ENCODE data around the gene SLC4A7. TPM values are rescaled to one million over a fixed set of nuclear protein-coding genes. Genes with fewer than 3 reads are reported as not detected.

The SLC4A7 gene
- total and polyA plus RNA-seq, 2 experiments from 2014 or later: 25.5 to 73.4 TPM

GRCh38 chr3:27378331-27378730 lies 105.9 kb downstream of the SLC4A7 start:
- Histone ChIP-seq H3K36me3 (ENCODE audit: low read depth) (peaks cover 79% of the 10 kb centered on the region), H3K9me2 (ENCODE audit: insufficient read depth) (no peaks in the 10 kb centered on the region), H3K9me3 (ENCODE audit: low read depth) (no peaks in the 10 kb centered on the region), H3K27me3 (replicated peaks; ENCODE audit: insufficient read depth) (no peaks in the 10 kb centered on the region), H3K27ac (no peak overlapping the region), H4K20me1 (ENCODE audit: insufficient read depth) (no peaks in the 10 kb centered on the region), H3K79me2 (ENCODE audit: insufficient read depth) (peaks cover 10% of the 10 kb centered on the region; the same call in 1 of the 2 replicates), H3F3A (ENCODE audit: insufficient read depth) (peaks cover 53% of the 10 kb centered on the region), H3K4me1 (ENCODE audit: insufficient read depth) (no peaks in the 10 kb centered on the region), H2AFZ (no peak overlapping the region), H3K9ac (no peak overlapping the region), H3K4me3 (no peak overlapping the region), H3K4me2 (ENCODE audit: unreplicated experiment) (no peak overlapping the region)
- no peak for TF ChIP-seq EZH2 (IDR thresholded peaks at IDR 0.05; ENCODE audit: insufficient read depth, poor library complexity, severe bottlenecking)
- no peak for TF ChIP-seq EZH2phosphoT487 (IDR thresholded peaks at IDR 0.05; ENCODE audit: insufficient read depth, low read depth)
- in situ Hi-C loops (cut with MboI): no loop called here
- no peak for DNase-seq

- Histone ChIP-seq H3K9ac (no peak overlapping the region), H3K9me3 (ENCODE audit: low read depth) (no peaks in the 10 kb centered on the region), H3K36me3 (ENCODE audit: low read depth) (peaks cover 77% of the 10 kb centered on the region), H3K79me2 (ENCODE audit: insufficient read depth) (0 out of 2 replicates have a peak, but pooled peaks cover 4% of the 10 kb centered on the region), H3K9me2 (ENCODE audit: insufficient read depth) (no peaks in the 10 kb centered on the region), H3K4me1 (ENCODE audit: insufficient read depth) (no peaks in the 10 kb centered on the region), H3K4me3 (no peak overlapping the region), H4K20me1 (ENCODE audit: insufficient read depth) (no peaks in the 10 kb centered on the region), H3K4me2 (ENCODE audit: unreplicated experiment) (no peak overlapping the region), H3K27ac (no peak overlapping the region), H2AFZ (no peak overlapping the region), H3K27me3 (replicated peaks; ENCODE audit: insufficient read depth) (no peaks in the 10 kb centered on the region), H3F3A (ENCODE audit: insufficient read depth) (peaks cover 45% of the 10 kb centered on the region)
- in situ Hi-C loops (cut with MboI): no loop called here
- DNase-seq: no peak
- TF ChIP-seq EZH2phosphoT487 (IDR thresholded peaks at IDR 0.05; ENCODE audit: insufficient read depth, low read depth): no peak
- TF ChIP-seq EZH2 (IDR thresholded peaks at IDR 0.05; ENCODE audit: insufficient read depth, poor library complexity, severe bottlenecking): no peak
- 98 to 99% methylated on average over 6 of the region's 6 CpGs for WGBS, 2 experiments (ENCODE audit: low coverage in 1 of 2, low lambda C conversion rate in 2 of 2, missing lambda C conversion rate in 2 of 2)
Observed at GRCh38 chr3:27376109-27376772, 107.9 kb downstream of the SLC4A7 start.

- peak within 1 kb of the TSS; percentile 18 for H2AFZ ChIP-seq
- peak; percentile 79 for DNase-seq
Observed at GRCh38 chr3:27368831-27369607, 115.2 kb downstream of the SLC4A7 start, which contains the start of gene NEK10. Gene NEK10 (minus strand): TSS chr3:27369383. CDS start chr3:27352882, 16,501 bp downstream.

GRCh38 chr3:27366062-27366591 lies 118.1 kb downstream of the SLC4A7 start:
- H3K27ac ChIP-seq: no peak overlapping the region
- H3K27me3 ChIP-seq (replicated peaks; ENCODE audit: insufficient read depth): no peaks in the 10 kb centered on the region
- no peak overlapping the region for H3K4me2 ChIP-seq (ENCODE audit: unreplicated experiment)
- TF ChIP-seq EZH2phosphoT487 (IDR thresholded peaks at IDR 0.05; ENCODE audit: insufficient read depth, low read depth): no peak
- TF ChIP-seq EZH2 (IDR thresholded peaks at IDR 0.05; ENCODE audit: insufficient read depth, poor library complexity, severe bottlenecking): no peak
- WGBS, 2 experiments (ENCODE audit: low coverage in 1 of 2, low lambda C conversion rate in 2 of 2, missing lambda C conversion rate in 2 of 2): 95 to 100% methylated on average over 1 of the region's 1 CpG
- no peaks in the 10 kb centered on the region for H3K9me3 ChIP-seq (ENCODE audit: low read depth)
- no peak for DNase-seq
- H3K4me1 ChIP-seq (ENCODE audit: insufficient read depth): 0 out of 2 replicates have a peak, but pooled peaks cover 1% of the 10 kb centered on the region
- no peaks in the 10 kb centered on the region for H3K79me2 ChIP-seq (ENCODE audit: insufficient read depth)
- H3K9me2 ChIP-seq (ENCODE audit: insufficient read depth): no peaks in the 10 kb centered on the region
- in situ Hi-C loops (cut with MboI): no loop called here
- H3K36me3 ChIP-seq (ENCODE audit: low read depth): peaks cover 12% of the 10 kb centered on the region
- H3K9ac ChIP-seq: no peak overlapping the region
- peaks cover 50% of the 10 kb centered on the region for H3F3A ChIP-seq (ENCODE audit: insufficient read depth)
- H2AFZ ChIP-seq: no peak overlapping the region
- no peaks in the 10 kb centered on the region for H4K20me1 ChIP-seq (ENCODE audit: insufficient read depth)
- H3K4me3 ChIP-seq: no peak overlapping the region

More at GRCh38 chr3:27368831-27369607, 115.2 kb downstream of the SLC4A7 start, which contains the start of gene NEK10:
- in situ Hi-C loops (cut with MboI): no loop called here
- Histone ChIP-seq H3K79me2 (ENCODE audit: insufficient read depth) (no peaks in the 10 kb centered on the region), H3K4me2 (ENCODE audit: unreplicated experiment) (peak within 1 kb of the TSS; percentile 24), H3K4me3 (peak within 1 kb of the TSS; percentile 41), H3K4me1 (ENCODE audit: insufficient read depth) (no peaks in the 10 kb centered on the region), H4K20me1 (ENCODE audit: insufficient read depth) (no peaks in the 10 kb centered on the region), H3K9me3 (ENCODE audit: low read depth) (no peaks in the 10 kb centered on the region), H3K27ac (no peak within 1 kb of the TSS), H3K36me3 (ENCODE audit: low read depth) (peaks cover 29% of the 10 kb centered on the region), H3K27me3 (replicated peaks; ENCODE audit: insufficient read depth) (no peaks in the 10 kb centered on the region), H3K9me2 (ENCODE audit: insufficient read depth) (no peaks in the 10 kb centered on the region), H3F3A (ENCODE audit: insufficient read depth) (peaks cover 42% of the 10 kb centered on the region), H3K9ac (no peak within 1 kb of the TSS)
- no peak for TF ChIP-seq EZH2phosphoT487 (IDR thresholded peaks at IDR 0.05; ENCODE audit: insufficient read depth, low read depth)
- WGBS, 2 experiments (ENCODE audit: low coverage in 1 of 2, low lambda C conversion rate in 2 of 2, missing lambda C conversion rate in 2 of 2): 19 to 21% methylated on average over 39 to 48 of the region's 48 CpGs
